ENCODE measurements around the gene GAL3ST1.
A peak's percentile ranks its signal among the peaks of the same experiment; 100 is the strongest.
"Not testable (repeated sequence)": the region's sequence is repeated elsewhere in the genome, so short reads cannot be mapped to it uniquely, and the experiment has no call there.

GAL3ST1 gene

GRCh38 chr22:30564761-30565119 is 9.7 kb downstream of the GAL3ST1 start:
- no peak for TF ChIP-seq CTCF (IDR thresholded peaks at IDR 0.05; ENCODE audit: low read depth, low read length)
- DNase-seq: no peak

GRCh38 chr22:30564045-30564760 is 10.3 kb downstream of the GAL3ST1 start:
- Histone ChIP-seq H3K4me1 (peaks cover 3% of the 10 kb centered on the region), H3K4me3 (ENCODE audit: low read depth, low read length) (no peak overlapping the region), H3K9me3 (no peaks in the 10 kb centered on the region), H3K36me3 (no peaks in the 10 kb centered on the region), H3K27me3 (no peaks in the 10 kb centered on the region)
- peak; percentile 81 for DNase-seq
- TF ChIP-seq CTCF (IDR thresholded peaks at IDR 0.05; ENCODE audit: low read depth, low read length): no peak

More at GRCh38 chr22:30564761-30565119, 9.7 kb downstream of the GAL3ST1 start:
- peaks cover 3% of the 10 kb centered on the region for H3K4me1 ChIP-seq
- no peak overlapping the region for H3K4me3 ChIP-seq (ENCODE audit: low read depth, low read length)
- no peaks in the 10 kb centered on the region for H3K27me3 ChIP-seq
- no peaks in the 10 kb centered on the region for H3K9me3 ChIP-seq
- no peaks in the 10 kb centered on the region for H3K36me3 ChIP-seq

- Histone ChIP-seq H3K4me1 (peaks cover 3% of the 10 kb centered on the region), H3K36me3 (no peaks in the 10 kb centered on the region), H3K4me3 (ENCODE audit: low read depth, low read length) (no peak overlapping the region), H3K9me3 (no peaks in the 10 kb centered on the region), H3K27me3 (no peaks in the 10 kb centered on the region)
- no peak for TF ChIP-seq CTCF (IDR thresholded peaks at IDR 0.05; ENCODE audit: low read depth, low read length)
- DNase-seq: no peak
These were observed 12.1 kb downstream of the GAL3ST1 start for GRCh38 chr22:30562366-30562765.

- H3K4me3 ChIP-seq (ENCODE audit: low read depth, low read length): no peak overlapping the region
- no peaks in the 10 kb centered on the region for H3K36me3 ChIP-seq
- no peaks in the 10 kb centered on the region for H3K27me3 ChIP-seq
- TF ChIP-seq CTCF (IDR thresholded peaks at IDR 0.05; ENCODE audit: low read depth, low read length): no peak
- no peak for DNase-seq
- H3K9me3 ChIP-seq: no peaks in the 10 kb centered on the region
- peaks cover 3% of the 10 kb centered on the region for H3K4me1 ChIP-seq
These were observed 12.9 kb downstream of the GAL3ST1 start for GRCh38 chr22:30561402-30562189.

GRCh38 chr22:30560643-30561202 is 13.7 kb downstream of the GAL3ST1 start:
- not testable (repeated sequence) for H3K27me3 ChIP-seq; H3K9me3 ChIP-seq; H3K36me3 ChIP-seq; H3K4me3 ChIP-seq (ENCODE audit: low read depth, low read length); DNase-seq; H3K4me1 ChIP-seq
- TF ChIP-seq CTCF (IDR thresholded peaks at IDR 0.05; ENCODE audit: low read depth, low read length): 0 out of 2 replicates have a peak, but pooled peaks have one; percentile 14
